ENCODE data around the gene IRF2.

Gene IRF2

GRCh38 chr4:184459413-184459812, 14.9 kb downstream of the IRF2 start:
- H3K4me3 ChIP-seq (ENCODE audit: low read depth, low read length): no peak overlapping the region
- DNase-seq (ENCODE audit: low read depth): no peak
- TF ChIP-seq POLR2A (IDR thresholded peaks at IDR 0.05; ENCODE audit: extremely low read depth, insufficient read length) (no peak), MYC (IDR thresholded peaks at IDR 0.05; ENCODE audit: low read depth, low read length) (no peak), MAX (IDR thresholded peaks at IDR 0.05; ENCODE audit: low read depth, low read length) (no peak), CTCF (IDR thresholded peaks at IDR 0.05; ENCODE audit: low read depth, low read length) (no peak)

- no peak overlapping the region for H3K4me3 ChIP-seq (ENCODE audit: low read depth, low read length)
- TF ChIP-seq POLR2A (IDR thresholded peaks at IDR 0.05; ENCODE audit: extremely low read depth, insufficient read length) (no peak), MAX (IDR thresholded peaks at IDR 0.05; ENCODE audit: low read depth, low read length) (no peak), CTCF (IDR thresholded peaks at IDR 0.05; ENCODE audit: low read depth, low read length) (no peak), MYC (IDR thresholded peaks at IDR 0.05; ENCODE audit: low read depth, low read length) (no peak)
- DNase-seq (ENCODE audit: low read depth): no peak
Measured at GRCh38 chr4:184457535-184458249, 16.7 kb downstream of the IRF2 start.

GRCh38 chr4:184456337-184456736, 18.0 kb downstream of the IRF2 start:
- no peak for DNase-seq (ENCODE audit: low read depth)
- H3K4me3 ChIP-seq (ENCODE audit: low read depth, low read length): no peak overlapping the region
- TF ChIP-seq MAX (IDR thresholded peaks at IDR 0.05; ENCODE audit: low read depth, low read length) (no peak), POLR2A (IDR thresholded peaks at IDR 0.05; ENCODE audit: extremely low read depth, insufficient read length) (no peak)

GRCh38 chr4:184455299-184455698, 19.1 kb downstream of the IRF2 start:
- TF ChIP-seq MAX (IDR thresholded peaks at IDR 0.05; ENCODE audit: low read depth, low read length) (no peak), CTCF (IDR thresholded peaks at IDR 0.05; ENCODE audit: low read depth, low read length) (no peak)
- no peak overlapping the region for H3K4me3 ChIP-seq (ENCODE audit: low read depth, low read length)
- DNase-seq (ENCODE audit: low read depth): no peak

GRCh38 chr4:184453365-184454160, 20.8 kb downstream of the IRF2 start:
- no peak overlapping the region for H3K4me3 ChIP-seq (ENCODE audit: low read depth, low read length)
- DNase-seq (ENCODE audit: low read depth): peak; percentile 81
- TF ChIP-seq MAX (IDR thresholded peaks at IDR 0.05; ENCODE audit: low read depth, low read length) (peak; percentile 32; the same call in 1 of the 2 replicates), MYC (IDR thresholded peaks at IDR 0.05; ENCODE audit: low read depth, low read length) (no peak)

GRCh38 chr4:184452740-184453139, 21.6 kb downstream of the IRF2 start:
- H3K4me3 ChIP-seq (ENCODE audit: low read depth, low read length): no peak overlapping the region
- no peak for TF ChIP-seq POLR2A (IDR thresholded peaks at IDR 0.05; ENCODE audit: extremely low read depth, insufficient read length)
- TF ChIP-seq CTCF (IDR thresholded peaks at IDR 0.05; ENCODE audit: low read depth, low read length): no peak
- no peak for TF ChIP-seq MAX (IDR thresholded peaks at IDR 0.05; ENCODE audit: low read depth, low read length)
- TF ChIP-seq MYC (IDR thresholded peaks at IDR 0.05; ENCODE audit: low read depth, low read length): no peak
- no peak for DNase-seq (ENCODE audit: low read depth)
